ENCODE data around the gene GEMIN4. TPM values are rescaled to one million over a fixed set of nuclear protein-coding genes. Genes with fewer than 3 reads are reported as not detected.
A peak's percentile ranks its signal among the peaks of the same experiment; 100 is the strongest.

Gene GEMIN4
- total RNA-seq, 1 donor from 2014 or later: 7.8 TPM

DNA sequence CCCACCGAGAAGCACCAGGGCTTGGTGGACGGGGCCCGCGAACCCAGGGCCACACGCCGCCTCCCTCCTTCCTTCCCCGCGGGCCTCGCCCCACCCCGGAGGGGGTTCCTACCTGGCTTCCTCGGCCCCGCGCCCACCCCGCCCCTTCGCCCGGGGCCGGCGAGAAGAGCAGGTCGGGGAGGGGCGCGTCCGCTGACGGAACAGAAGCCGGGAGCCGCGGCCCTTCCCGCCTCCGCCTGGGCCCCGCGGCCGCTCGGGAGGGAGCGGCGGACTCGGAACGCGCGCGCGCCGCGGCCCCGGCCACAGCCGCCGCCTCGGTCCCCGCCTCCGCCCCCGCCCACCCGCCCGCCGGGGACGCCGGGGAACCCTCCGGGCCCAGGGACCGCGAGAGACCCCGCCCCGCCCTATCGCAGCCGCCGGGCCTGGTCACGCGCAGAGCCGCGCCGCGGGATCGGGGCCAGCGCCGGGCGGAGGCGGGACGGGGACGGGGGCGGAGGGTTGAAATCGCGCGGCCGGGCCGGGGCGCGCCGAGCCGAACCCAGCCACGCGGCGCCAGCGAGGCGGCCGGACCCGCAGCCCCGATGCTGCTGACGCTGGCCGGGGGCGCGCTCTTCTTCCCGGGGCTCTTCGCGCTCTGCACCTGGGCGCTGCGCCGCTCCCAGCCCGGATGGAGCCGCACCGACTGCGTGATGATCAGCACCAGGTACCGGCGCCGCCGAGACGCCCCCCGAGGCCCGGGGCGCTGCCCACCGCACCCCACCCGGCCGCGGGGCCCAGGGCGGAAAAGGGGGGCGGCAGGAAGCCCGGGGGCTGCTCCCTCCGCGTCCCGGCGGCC lies 19.8 kb downstream of the GEMIN4 start, which contains the start of gene TLCD3A:
Gene TLCD3A, plus strand, starts transcription at position 530 of the 835 bp plus-strand sequence. Its CDS starts 52 bp downstream, at position 582.
- peak within 1 kb of the TSS; percentile 69 to 75 (median 70) for H3K9ac ChIP-seq (ENCODE audit: low read depth in 1 of 3, low read length in 3 of 3)
- no peaks in the 10 kb centered on the region for H3K27me3 ChIP-seq (ENCODE audit: control insufficient read depth in 3 of 3, insufficient read depth in 3 of 3, low read length in 3 of 3)
- H3K36me3 ChIP-seq (ENCODE audit: control insufficient read depth in 3 of 3, insufficient read depth in 3 of 3, low read length in 3 of 3): no peaks in the 10 kb centered on the region
- peak within 1 kb of the TSS; percentile 65 to 70 (median 69) for H3K4me3 ChIP-seq (ENCODE audit: low read length in 3 of 3)
- H3K9me3 ChIP-seq (ENCODE audit: control insufficient read depth in 3 of 3, low read length in 3 of 3): no peaks in the 10 kb centered on the region
- no peak within 1 kb of the TSS for H3K27ac ChIP-seq (ENCODE audit: low read depth, low read length)
- peaks cover 8 to 17% (median 13%) of the 10 kb centered on the region in 3 donors for H3K4me1 ChIP-seq (ENCODE audit: control insufficient read depth in 3 of 3, insufficient read depth in 3 of 3, low read length in 3 of 3)

DNA sequence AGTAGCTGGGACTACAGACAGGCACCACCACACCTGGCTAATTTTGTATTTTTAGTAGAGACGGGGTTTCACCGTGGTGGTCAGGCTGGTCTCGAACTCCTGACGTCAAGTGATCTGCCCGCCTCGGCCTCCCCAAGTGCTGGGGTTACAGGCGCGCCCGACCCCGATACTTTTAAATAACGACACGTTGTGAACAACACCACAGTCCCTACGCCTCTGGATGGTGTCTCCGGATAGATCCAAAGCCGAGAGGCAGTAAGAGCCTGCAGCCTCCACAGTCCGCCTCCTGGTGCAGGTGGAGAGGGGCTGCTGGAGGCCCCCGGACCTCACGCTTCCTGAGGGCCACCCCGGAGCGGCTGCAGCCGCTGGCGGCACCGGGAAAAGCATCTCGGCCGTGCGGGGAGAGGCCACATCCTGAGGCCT lies 20.4 kb downstream of the GEMIN4 start:
- H3K9me3 ChIP-seq (ENCODE audit: control insufficient read depth in 3 of 3, low read length in 3 of 3): no peaks in the 10 kb centered on the region
- no peak overlapping the region for H3K27ac ChIP-seq (ENCODE audit: low read depth, low read length)
- peak overlapping the region; percentile 59 to 70 (median 69) for H3K4me3 ChIP-seq (ENCODE audit: low read length in 3 of 3)
- H3K4me1 ChIP-seq (ENCODE audit: control insufficient read depth in 3 of 3, insufficient read depth in 3 of 3, low read length in 3 of 3): peaks cover 8 to 17% (median 13%) of the 10 kb centered on the region in 3 donors
- no peaks in the 10 kb centered on the region for H3K27me3 ChIP-seq (ENCODE audit: control insufficient read depth in 3 of 3, insufficient read depth in 3 of 3, low read length in 3 of 3)
- H3K9ac ChIP-seq (ENCODE audit: low read depth in 1 of 3, low read length in 3 of 3): peak overlapping the region; percentile 33 to 75 (median 69)
- H3K36me3 ChIP-seq (ENCODE audit: control insufficient read depth in 3 of 3, insufficient read depth in 3 of 3, low read length in 3 of 3): no peaks in the 10 kb centered on the region

DNA sequence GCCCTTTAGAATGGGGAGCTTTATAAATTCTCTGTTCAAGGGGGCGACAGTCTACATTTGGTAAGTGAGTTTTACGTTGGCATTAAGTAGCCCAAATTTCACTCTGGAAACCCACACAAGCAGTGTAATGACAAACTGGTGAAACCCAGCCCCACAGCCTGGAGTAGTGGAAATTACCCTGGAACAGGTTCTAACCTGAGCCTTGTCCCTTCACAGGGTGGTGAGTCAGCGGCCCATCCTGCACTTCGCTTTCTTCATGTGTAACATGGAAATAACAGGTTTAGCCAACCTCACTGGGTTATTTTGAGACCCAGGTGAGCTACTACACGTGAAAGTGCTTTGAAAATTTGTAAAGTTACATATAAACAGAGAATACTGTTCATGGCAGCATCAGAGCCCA lies 23.2 kb downstream of the GEMIN4 start:
- peaks cover 8 to 17% (median 13%) of the 10 kb centered on the region in 3 donors for H3K4me1 ChIP-seq (ENCODE audit: control insufficient read depth in 3 of 3, insufficient read depth in 3 of 3, low read length in 3 of 3)
- no peaks in the 10 kb centered on the region for H3K27me3 ChIP-seq (ENCODE audit: control insufficient read depth in 3 of 3, insufficient read depth in 3 of 3, low read length in 3 of 3)
- no peaks in the 10 kb centered on the region for H3K9me3 ChIP-seq (ENCODE audit: control insufficient read depth in 3 of 3, low read length in 3 of 3)
- H3K9ac ChIP-seq (ENCODE audit: low read depth in 1 of 3, low read length in 3 of 3): no peak overlapping the region
- no peak overlapping the region for H3K27ac ChIP-seq (ENCODE audit: low read depth, low read length)
- no peaks in the 10 kb centered on the region for H3K36me3 ChIP-seq (ENCODE audit: control insufficient read depth in 3 of 3, insufficient read depth in 3 of 3, low read length in 3 of 3)
- no peak overlapping the region for H3K4me3 ChIP-seq (ENCODE audit: low read length in 3 of 3)

DNA sequence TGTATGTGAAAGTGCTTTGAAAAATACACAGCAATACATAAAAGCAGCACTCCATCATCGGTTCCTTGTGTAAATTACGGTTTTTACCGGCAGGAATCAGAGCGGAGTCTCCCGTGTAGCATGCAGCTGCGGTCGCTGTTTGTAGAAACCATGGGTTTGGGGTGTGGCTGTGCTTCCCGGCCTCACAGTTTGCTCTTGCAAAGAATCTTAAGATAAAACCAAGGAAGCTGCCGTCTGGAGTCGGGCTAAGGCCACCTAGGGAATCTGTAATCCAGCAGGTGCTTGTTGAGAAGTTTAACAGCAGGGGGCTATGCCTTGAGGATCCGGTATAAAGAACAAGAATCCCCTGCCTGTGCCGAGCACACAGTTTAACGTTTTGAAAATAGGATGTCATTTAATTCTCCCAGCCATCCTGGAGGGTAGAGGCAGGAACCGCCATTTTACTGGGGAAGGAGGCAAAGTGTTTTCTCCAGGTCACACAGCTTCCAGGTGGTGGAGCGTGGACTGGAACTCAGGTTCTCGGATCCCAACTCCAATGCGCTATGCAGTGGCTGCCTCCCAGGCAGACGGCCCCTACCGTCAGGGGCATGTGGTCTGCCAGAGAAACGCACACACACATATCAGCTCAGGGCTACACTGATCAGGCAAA lies 25.7 kb downstream of the GEMIN4 start:
- Histone ChIP-seq H3K27me3 (ENCODE audit: control insufficient read depth in 3 of 3, insufficient read depth in 3 of 3, low read length in 3 of 3) (no peaks in the 10 kb centered on the region), H3K27ac (ENCODE audit: low read depth, low read length) (no peak overlapping the region), H3K9ac (ENCODE audit: low read depth in 1 of 3, low read length in 3 of 3) (no peak overlapping the region), H3K9me3 (ENCODE audit: control insufficient read depth in 3 of 3, low read length in 3 of 3) (no peaks in the 10 kb centered on the region), H3K4me3 (ENCODE audit: low read length in 3 of 3) (no peak overlapping the region), H3K4me1 (ENCODE audit: control insufficient read depth in 3 of 3, insufficient read depth in 3 of 3, low read length in 3 of 3) (peaks cover 0 to 4% (median 1%) of the 10 kb centered on the region in 3 donors), H3K36me3 (ENCODE audit: control insufficient read depth in 3 of 3, insufficient read depth in 3 of 3, low read length in 3 of 3) (no peaks in the 10 kb centered on the region)

- no peaks in the 10 kb centered on the region for H3K9me3 ChIP-seq (ENCODE audit: control insufficient read depth in 3 of 3, low read length in 3 of 3)
- H3K4me3 ChIP-seq (ENCODE audit: low read length in 3 of 3): no peak overlapping the region
- H3K4me1 ChIP-seq (ENCODE audit: control insufficient read depth in 3 of 3, insufficient read depth in 3 of 3, low read length in 3 of 3): no peaks in the 10 kb centered on the region
- no peaks in the 10 kb centered on the region for H3K36me3 ChIP-seq (ENCODE audit: control insufficient read depth in 3 of 3, insufficient read depth in 3 of 3, low read length in 3 of 3)
- H3K9ac ChIP-seq (ENCODE audit: low read depth in 1 of 3, low read length in 3 of 3): no peak overlapping the region
- H3K27me3 ChIP-seq (ENCODE audit: control insufficient read depth in 3 of 3, insufficient read depth in 3 of 3, low read length in 3 of 3): no peaks in the 10 kb centered on the region
- H3K27ac ChIP-seq (ENCODE audit: low read depth, low read length): no peak overlapping the region
Observed at GRCh38 chr17:725746-726145, 26.3 kb downstream of the GEMIN4 start.

- Histone ChIP-seq H3K4me3 (ENCODE audit: low read length in 3 of 3) (no peak overlapping the region), H3K4me1 (ENCODE audit: control insufficient read depth in 3 of 3, insufficient read depth in 3 of 3, low read length in 3 of 3) (no peaks in the 10 kb centered on the region), H3K27me3 (ENCODE audit: control insufficient read depth in 3 of 3, insufficient read depth in 3 of 3, low read length in 3 of 3) (no peaks in the 10 kb centered on the region), H3K36me3 (ENCODE audit: control insufficient read depth in 3 of 3, insufficient read depth in 3 of 3, low read length in 3 of 3) (no peaks in the 10 kb centered on the region), H3K27ac (ENCODE audit: low read depth, low read length) (no peak overlapping the region), H3K9ac (ENCODE audit: low read depth in 1 of 3, low read length in 3 of 3) (no peak overlapping the region), H3K9me3 (ENCODE audit: control insufficient read depth in 3 of 3, low read length in 3 of 3) (no peaks in the 10 kb centered on the region)
Observed at GRCh38 chr17:725084-725483, 27.0 kb downstream of the GEMIN4 start.

- no peak overlapping the region for H3K27ac ChIP-seq (ENCODE audit: low read depth, low read length)
- no peaks in the 10 kb centered on the region for H3K27me3 ChIP-seq (ENCODE audit: control insufficient read depth in 3 of 3, insufficient read depth in 3 of 3, low read length in 3 of 3)
- no peaks in the 10 kb centered on the region for H3K9me3 ChIP-seq (ENCODE audit: control insufficient read depth in 3 of 3, low read length in 3 of 3)
- H3K36me3 ChIP-seq (ENCODE audit: control insufficient read depth in 3 of 3, insufficient read depth in 3 of 3, low read length in 3 of 3): no peaks in the 10 kb centered on the region
- H3K9ac ChIP-seq (ENCODE audit: low read depth in 1 of 3, low read length in 3 of 3): no peak overlapping the region
- H3K4me1 ChIP-seq (ENCODE audit: control insufficient read depth in 3 of 3, insufficient read depth in 3 of 3, low read length in 3 of 3): peaks cover 0 to 5% (median 2%) of the 10 kb centered on the region in 3 donors
- no peak overlapping the region for H3K4me3 ChIP-seq (ENCODE audit: low read length in 3 of 3)
Observed at GRCh38 chr17:721540-721937, 30.5 kb downstream of the GEMIN4 start.

DNA sequence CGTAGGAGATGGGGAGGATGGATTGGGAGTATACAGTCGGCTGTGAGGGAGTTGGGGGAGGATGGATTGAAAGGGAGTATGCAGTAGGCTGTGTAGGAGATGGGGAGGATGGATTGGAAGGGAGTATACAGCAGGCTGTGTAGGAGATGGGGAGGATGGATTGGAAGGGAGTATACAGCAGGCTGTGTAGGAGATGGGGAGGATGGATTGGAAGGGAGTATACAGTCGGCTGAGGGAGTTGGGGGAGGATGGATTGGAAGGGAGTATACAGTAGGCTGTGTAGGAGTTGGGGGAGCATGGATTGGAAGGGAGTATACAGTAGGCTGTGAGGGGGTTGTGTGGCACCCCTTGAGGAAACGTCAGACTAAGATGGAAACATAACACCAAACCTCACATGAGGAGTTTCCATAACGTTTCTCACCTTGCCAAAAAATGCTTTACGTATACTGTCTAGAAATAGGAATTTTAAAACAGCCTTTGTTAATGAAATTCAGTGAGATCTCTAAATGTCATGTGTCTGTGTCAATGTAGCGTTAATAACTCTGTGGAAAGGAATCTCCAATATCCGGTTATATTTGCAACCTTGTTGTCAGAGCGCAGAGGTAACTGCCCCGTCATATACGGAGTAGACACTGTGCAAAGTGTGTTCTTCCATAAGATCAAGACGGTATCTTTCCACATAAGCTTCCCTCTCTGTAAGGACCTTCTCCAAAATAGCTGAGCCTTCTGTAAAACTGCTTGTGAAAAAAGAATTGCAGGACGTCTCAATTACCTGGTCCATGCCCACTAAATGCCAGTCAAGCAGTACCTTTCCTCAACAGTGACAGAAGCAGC lies 31.1 kb downstream of the GEMIN4 start:
- H3K4me1 ChIP-seq (ENCODE audit: control insufficient read depth in 3 of 3, insufficient read depth in 3 of 3, low read length in 3 of 3): peaks cover 0 to 5% (median 2%) of the 10 kb centered on the region in 3 donors
- no peaks in the 10 kb centered on the region for H3K27me3 ChIP-seq (ENCODE audit: control insufficient read depth in 3 of 3, insufficient read depth in 3 of 3, low read length in 3 of 3)
- H3K9ac ChIP-seq (ENCODE audit: low read depth in 1 of 3, low read length in 3 of 3): no peak overlapping the region
- H3K9me3 ChIP-seq (ENCODE audit: control insufficient read depth in 3 of 3, low read length in 3 of 3): no peaks in the 10 kb centered on the region
- H3K36me3 ChIP-seq (ENCODE audit: control insufficient read depth in 3 of 3, insufficient read depth in 3 of 3, low read length in 3 of 3): no peaks in the 10 kb centered on the region
- no peak overlapping the region for H3K4me3 ChIP-seq (ENCODE audit: low read length in 3 of 3)
- no peak overlapping the region for H3K27ac ChIP-seq (ENCODE audit: low read depth, low read length)

- Histone ChIP-seq H3K9ac (ENCODE audit: low read depth in 1 of 3, low read length in 3 of 3) (no peak overlapping the region), H3K27me3 (ENCODE audit: control insufficient read depth in 3 of 3, insufficient read depth in 3 of 3, low read length in 3 of 3) (no peaks in the 10 kb centered on the region), H3K4me3 (ENCODE audit: low read length in 3 of 3) (no peak overlapping the region), H3K27ac (ENCODE audit: low read depth, low read length) (no peak overlapping the region), H3K4me1 (ENCODE audit: control insufficient read depth in 3 of 3, insufficient read depth in 3 of 3, low read length in 3 of 3) (peaks cover 8 to 24% (median 15%) of the 10 kb centered on the region in 3 donors), H3K9me3 (ENCODE audit: control insufficient read depth in 3 of 3, low read length in 3 of 3) (no peaks in the 10 kb centered on the region), H3K36me3 (ENCODE audit: control insufficient read depth in 3 of 3, insufficient read depth in 3 of 3, low read length in 3 of 3) (no peaks in the 10 kb centered on the region)
Observed at GRCh38 chr17:718075-718474, 34.0 kb downstream of the GEMIN4 start.

All from skeletal muscle tissue (tissue), 4 donors.